HepG2 (cell line): ENCODE measurements around the gene SCO1. TPM values are rescaled to one million over a fixed set of nuclear protein-coding genes. Genes with fewer than 3 reads are reported as not detected.
"Not testable (repeated sequence)": the region's sequence is repeated elsewhere in the genome, so short reads cannot be mapped to it uniquely, and the experiment has no call there.

ENCODE experiments used
- ATAC-seq: fragments of 200-7000 bp; cut with Tn5 transposase; 3 replicates; pipeline ENCODE4 v1.9.1; 2020; ENCODE audit warnings: mild to moderate bottlenecking, moderate library complexity
- BruUV-seq: library from RNA; stranded (reverse); fragments of 400-500 nt; replicated peaks from 2 replicates; lab custom pipeline; 2021; lab: Mats Ljungman, UMichigan
- CTCF ChIA-PET: fragments of 300-600 bp; formaldehyde crosslinking; extraction: SDS; loops from one replicate; lab custom pipeline; 2021; ENCODE audit warnings: low total read pairs, inconsistent platforms, low intra/inter-chr PET ratio; lab: Yijun Ruan, JAX
- POLR2A ChIA-PET: fragments of 350-600 bp; sonication (Branson Sonifier 250); formaldehyde crosslinking; loops from one replicate; lab custom pipeline; 2020; ENCODE audit warnings: antibody characterized with exemption, inconsistent platforms; lab: Yijun Ruan, JAX
- DNase-seq: peaks from one replicate; pipeline ENCODE4 v3.0.0-alpha.2; 2015; ENCODE audit warnings: low spot score
- FAIRE-seq: peaks from 3 replicates; lab custom pipeline; 2011; peaks lifted over from hg19 to GRCh38; lab: Jason Lieb, UNC
- H2AFZ ChIP-seq: one replicate; pipeline ENCODE4 v1.6.1; 2011; ENCODE audit warnings: low read length, inconsistent platforms
- H3K27ac ChIP-seq: fragments of 300-600 bp; 3 replicates; pipeline ENCODE4 v1.8.0; 2011; ENCODE audit warnings: mixed run types, mild to moderate bottlenecking, mixed read lengths, low read length, inconsistent platforms; ENCODE audit not compliant: insufficient read depth; ENCODE audit errors: extremely low read length
- H3K27me3 ChIP-seq, 2 experiments: fragments of 200-600 bp in 1 of 2; 2 replicates in 1 of 2; 3 replicates in 1 of 2; pipeline versions ENCODE4 v1.6.0 to v1.8.0; 2011; ENCODE audit warnings: low read length in 2 of 2, mild to moderate bottlenecking in 2 of 2, moderate library complexity in 2 of 2, inconsistent platforms in 1 of 2; ENCODE audit not compliant: insufficient read depth in 2 of 2, control insufficient read depth in 1 of 2
- H3K36me3 ChIP-seq, 2 experiments: fragments of 200-600 bp in 1 of 2; replicated peaks in 1 of 2; 2 replicates in 1 of 2; 3 replicates in 1 of 2; pipeline versions ENCODE4 v1.5.1 to v1.8.0; 2011; ENCODE audit warnings: low read length in 2 of 2, inconsistent platforms in 1 of 2; ENCODE audit not compliant: insufficient read depth in 2 of 2, control insufficient read depth in 1 of 2
- H3K4me1 ChIP-seq: 2 replicates; pipeline ENCODE4 v1.5.1; 2012; ENCODE audit warnings: low read length, inconsistent platforms; ENCODE audit not compliant: insufficient read depth
- H3K4me2 ChIP-seq: 2 replicates; pipeline ENCODE4 v1.6.0; 2011; ENCODE audit warnings: low read depth, low read length, inconsistent platforms
- H3K4me3 ChIP-seq, 3 experiments: fragments of 200-600 bp in 1 of 3; sonication (generic), shearing (Covaris generic) in 1 of 3; replicated peaks in 1 of 3; 2 replicates each; pipeline ENCODE4 v1.5.1; 2011 to 2016; ENCODE audit warnings: low read length in 3 of 3, inconsistent platforms in 2 of 3, low read depth in 2 of 3, mild to moderate bottlenecking in 2 of 3, control low read depth in 1 of 3, mixed read lengths in 1 of 3; ENCODE audit not compliant: insufficient read depth in 1 of 3
- H3K79me2 ChIP-seq: one replicate; pipeline ENCODE4 v1.6.1; 2011; ENCODE audit warnings: low read length, inconsistent platforms; ENCODE audit not compliant: insufficient read depth
- H3K9ac ChIP-seq: 2 replicates; pipeline ENCODE4 v1.6.0; 2011; ENCODE audit warnings: mild to moderate bottlenecking, low read depth, low read length, inconsistent platforms; ENCODE audit not compliant: insufficient read depth
- H3K9me3 ChIP-seq: 2 replicates; pipeline ENCODE4 v1.5.1; 2012; ENCODE audit warnings: mild to moderate bottlenecking, low read length
- H4K20me1 ChIP-seq: 2 replicates; pipeline ENCODE4 v1.6.0; 2011; ENCODE audit warnings: inconsistent platforms, mild to moderate bottlenecking, low read length, moderate library complexity; ENCODE audit not compliant: insufficient read depth
- ZBTB38 ChIP-seq: sonication (generic); formaldehyde crosslinking; IDR thresholded peaks from 2 replicates; pipeline ENCODE4 v1.5.1; 2020; ENCODE audit warnings: mild to moderate bottlenecking, missing genetic modification reagents
- ZBTB43 ChIP-seq: sonication (generic); formaldehyde crosslinking; conservative IDR thresholded peaks from 2 replicates; pipeline ENCODE4 v1.4.0; 2020; ENCODE audit warnings: missing genetic modification reagents
- ZNF256 ChIP-seq: sonication (generic); formaldehyde crosslinking; conservative IDR thresholded peaks from 2 replicates; pipeline ENCODE4 v1.4.0; 2020; ENCODE audit warnings: missing genetic modification reagents
- ZNF841 ChIP-seq: sonication (generic); formaldehyde crosslinking; IDR thresholded peaks from 2 replicates; pipeline ENCODE4 v1.8.1; 2023; ENCODE audit warnings: missing genetic modification reagents, borderline replicate concordance
- WGBS: methylation state at CpG from one replicate; pipeline ENCODE4 v1.1.6; 2017; ENCODE audit warnings: low lambda C conversion rate; 5-methylcytosine and 5-hydroxymethylcytosine counted together
- in situ Hi-C: cut with HindIII; loops from 2 replicates; pipeline ENCODE4 v1.10.0; 2017; ENCODE audit warnings: low pct_unique_long_range_greater_than_20kb; ENCODE audit not compliant: extremely low pct_ligation_motif_present
- intact Hi-C: fragments of 100-400 bp; cut with micrococcal nuclease; formaldehyde crosslinking; loops from one replicate; pipeline ENCODE4 v1.10.0; 2022; ENCODE audit not compliant: unreplicated experiment
- polyA plus RNA-seq, 8 experiments: library from polyadenylated mRNA; depleted of rRNA in 3 of 8; stranded (reverse) in 7 of 8; unstranded in 1 of 8; fragments of >200 nt; fragmentation: Illumina TruSeq in 4 of 8; extraction: Trizol in 4 of 8; gene quantifications; 2 replicates each; pipeline versions ENCODE4 v1.2.1 to v1.2.3, GENCODE V29; 2011 to 2016; ENCODE audit warnings: low read depth in 4 of 8, missing spikeins in 1 of 8, mixed read lengths in 1 of 8; ENCODE audit not compliant: insufficient read depth in 1 of 8
- total RNA-seq, 5 experiments: library from RNA; depleted of rRNA; stranded (reverse); fragments of >200 nt; fragmentation: Illumina TruSeq; extraction: Trizol; gene quantifications; 2 replicates each; pipeline ENCODE4 v1.2.3, GENCODE V29; 2016; ENCODE audit warnings: low read depth in 1 of 5

SCO1 gene
- total and polyA plus RNA-seq, 2 of the 13 experiments (the other 11 are each of a cell fraction or from before 2014, with no cell fraction given) = 11.4 to 50.3 TPM

- in situ Hi-C loops (no loop called here), intact Hi-C loops (loop anchor here (5.0 kb wide), 1 partner anchor 34 kb away; the partner anchor contains the start of gene TMEM220)
- Histone ChIP-seq H3K9me3 (no peaks in the 10 kb centered on the region), H3K4me2 (peak overlapping the region; percentile 98), H3K4me3 (peak overlapping the region; percentile 89 to 98 (median 96)), H3K27ac (peak overlapping the region; percentile 84), H3K4me1 (peaks cover 29% of the 10 kb centered on the region), H3K36me3 (peaks cover 3 to 11% of the 10 kb centered on the region in 2 experiments; a peak in 3 of 5 replicates), H3K9ac (peak overlapping the region; percentile 92), H2AFZ (peak overlapping the region; percentile 43), H3K79me2 (peaks cover 35% of the 10 kb centered on the region), H3K27me3 (no peaks in the 10 kb centered on the region; a peak in 1 of 5 replicates), H4K20me1 (no peaks in the 10 kb centered on the region)
- ATAC-seq (no peak), DNase-seq (peak; percentile 10), FAIRE-seq (peak; percentile 64)
- no peak for TF ChIP-seq ZNF841 (CRISPR knock-in tag)
- TF ChIP-seq ZNF256 = 0 out of 2 replicates have a peak, but pooled peaks have one; percentile 25
- TF ChIP-seq ZBTB43 (CRISPR knock-in tag) = 0 out of 2 replicates have a peak, but pooled peaks have one; percentile 28
- CTCF ChIA-PET = no interaction called here
- WGBS = 4% methylated on average over 18 of the region's 18 CpGs
- BruUV-seq = TSS peak; percentile 81
- POLR2A ChIA-PET = interaction anchor here (1.0 kb wide), 1 partner anchor 32 kb away, joined by 3 read pairs; no protein-coding TSS in a partner anchor
Measured at GRCh38 chr17:10698096-10698818, 924 bp upstream of the SCO1 start.

- H3K9ac ChIP-seq = peak overlapping the region; percentile 92
- FAIRE-seq, POLR2A ChIA-PET, in situ Hi-C loops, H3K9me3 ChIP-seq, ATAC-seq, H3K27me3 ChIP-seq, H3K27ac ChIP-seq, BruUV-seq, DNase-seq, H4K20me1 ChIP-seq, H2AFZ ChIP-seq, CTCF ChIA-PET: not testable (repeated sequence)
- H3K79me2 ChIP-seq = peaks cover 40% of the 10 kb centered on the region
- peak overlapping the region; percentile 89 to 98 (median 96) for H3K4me3 ChIP-seq
- peaks cover 29% of the 10 kb centered on the region for H3K4me1 ChIP-seq
- WGBS = 73% methylated on average over 17 of the region's 17 CpGs
- intact Hi-C loops = loop anchor here (5.0 kb wide), 1 partner anchor 36 kb away; the partner anchor contains the start of gene TMEM220
- peaks cover 9 to 34% of the 10 kb centered on the region in 2 experiments for H3K36me3 ChIP-seq
- H3K4me2 ChIP-seq = peak overlapping the region; percentile 98
- TF ChIP-seq ZBTB38 (CRISPR knock-in tag) = peak; percentile 63; the same call in 1 of the 2 replicates
Measured at GRCh38 chr17:10695875-10696407, 1.4 kb downstream of the SCO1 start.
